GM19351 (cell line): ENCODE data around the gene NGFR.
"Not testable (repeated sequence)": the region's sequence is repeated elsewhere in the genome, so short reads cannot be mapped to it uniquely, and the experiment has no call there.

Source experiments
- ATAC-seq: cut with Tn5 transposase; IDR thresholded peaks from one replicate; pipeline ENCODE4 v1.9.1; 2021; ENCODE audit warnings: mild to moderate bottlenecking, moderate library complexity; ENCODE audit not compliant: unreplicated experiment

The NGFR gene

DNA sequence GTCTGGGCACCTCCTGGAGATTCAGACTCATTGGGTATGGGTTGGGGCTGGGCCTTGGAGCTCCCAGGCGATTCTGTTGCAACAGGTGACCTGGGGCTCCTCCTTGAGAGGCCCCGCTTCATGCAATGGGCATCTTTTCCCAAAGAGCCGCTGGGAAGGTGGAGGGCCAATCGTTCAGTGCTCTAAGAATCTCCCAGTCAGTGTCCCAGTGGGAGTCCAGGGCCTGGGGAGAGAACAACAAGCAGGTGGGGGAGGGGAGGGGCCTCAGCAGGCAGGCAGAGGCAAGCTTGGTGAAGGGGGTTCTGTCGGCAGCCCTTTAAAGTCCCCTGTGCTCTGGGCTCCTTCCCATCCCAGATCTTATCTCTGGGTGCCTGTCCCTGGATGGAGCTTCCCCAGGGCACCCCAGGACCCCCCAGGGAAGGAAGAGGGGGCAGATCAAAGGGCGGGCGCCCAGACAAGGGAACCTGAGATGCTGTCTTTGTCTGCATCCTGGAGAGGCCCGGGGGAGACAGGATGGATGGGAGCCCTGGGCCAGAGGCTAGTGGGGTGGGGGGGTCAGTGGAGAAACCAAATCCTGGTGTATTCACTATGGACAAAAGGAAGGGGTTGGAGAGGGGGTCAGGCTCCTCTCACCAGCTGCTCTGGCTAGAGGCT is 50.0 kb downstream of the NGFR start:
- no peak for ATAC-seq

GRCh38 chr17:49545806-49546545 is 50.9 kb downstream of the NGFR start:
- ATAC-seq = no peak

- ATAC-seq = no peak
Observed at GRCh38 chr17:49546546-49547535, 51.7 kb downstream of the NGFR start.

DNA sequence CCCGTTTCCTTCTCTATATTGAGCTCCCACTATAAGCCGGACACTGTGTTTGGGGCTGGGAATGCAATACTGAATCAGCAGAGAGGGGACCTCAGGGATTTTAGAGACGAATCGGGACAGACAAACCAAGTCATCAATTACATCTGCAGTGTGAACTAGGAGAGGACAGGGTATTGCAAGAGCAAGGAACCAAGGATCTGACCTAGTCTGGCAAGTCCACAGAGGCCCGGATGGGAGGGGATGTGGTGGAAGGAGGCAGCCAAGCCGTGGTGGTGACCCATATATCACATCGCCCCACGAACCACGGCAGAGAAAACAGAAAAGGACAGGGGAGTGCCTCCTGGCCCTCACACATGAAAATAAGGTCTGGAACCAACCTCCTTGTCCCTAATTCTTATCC is 52.5 kb downstream of the NGFR start:
- ATAC-seq = no peak

DNA sequence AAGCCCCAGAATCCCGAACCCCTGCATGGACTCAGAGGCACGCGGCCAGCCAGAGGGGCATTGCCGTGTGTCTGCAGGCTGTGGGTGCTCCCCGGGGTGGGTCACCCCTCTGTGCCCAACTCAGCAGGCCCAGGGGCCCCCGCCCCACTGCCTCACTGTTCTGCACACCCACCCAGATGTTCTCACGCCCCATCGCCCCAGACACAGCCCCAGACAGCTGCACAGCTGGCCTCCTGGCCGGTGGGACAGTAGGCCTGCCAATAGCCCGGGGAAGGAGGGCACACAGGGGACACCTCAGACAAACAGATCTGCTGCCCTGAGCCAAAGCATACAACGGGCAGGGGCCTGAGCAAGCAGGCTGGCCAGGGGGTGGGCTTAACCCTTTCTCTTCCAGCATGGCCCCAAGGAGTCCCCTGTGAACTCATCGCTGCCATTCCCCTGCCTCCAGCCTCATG is 53.0 kb downstream of the NGFR start:
- no peak for ATAC-seq

GRCh38 chr17:49548506-49549310 is 53.6 kb downstream of the NGFR start:
- ATAC-seq = no peak

GRCh38 chr17:49549311-49549605 is 54.2 kb downstream of the NGFR start:
- no peak for ATAC-seq

DNA sequence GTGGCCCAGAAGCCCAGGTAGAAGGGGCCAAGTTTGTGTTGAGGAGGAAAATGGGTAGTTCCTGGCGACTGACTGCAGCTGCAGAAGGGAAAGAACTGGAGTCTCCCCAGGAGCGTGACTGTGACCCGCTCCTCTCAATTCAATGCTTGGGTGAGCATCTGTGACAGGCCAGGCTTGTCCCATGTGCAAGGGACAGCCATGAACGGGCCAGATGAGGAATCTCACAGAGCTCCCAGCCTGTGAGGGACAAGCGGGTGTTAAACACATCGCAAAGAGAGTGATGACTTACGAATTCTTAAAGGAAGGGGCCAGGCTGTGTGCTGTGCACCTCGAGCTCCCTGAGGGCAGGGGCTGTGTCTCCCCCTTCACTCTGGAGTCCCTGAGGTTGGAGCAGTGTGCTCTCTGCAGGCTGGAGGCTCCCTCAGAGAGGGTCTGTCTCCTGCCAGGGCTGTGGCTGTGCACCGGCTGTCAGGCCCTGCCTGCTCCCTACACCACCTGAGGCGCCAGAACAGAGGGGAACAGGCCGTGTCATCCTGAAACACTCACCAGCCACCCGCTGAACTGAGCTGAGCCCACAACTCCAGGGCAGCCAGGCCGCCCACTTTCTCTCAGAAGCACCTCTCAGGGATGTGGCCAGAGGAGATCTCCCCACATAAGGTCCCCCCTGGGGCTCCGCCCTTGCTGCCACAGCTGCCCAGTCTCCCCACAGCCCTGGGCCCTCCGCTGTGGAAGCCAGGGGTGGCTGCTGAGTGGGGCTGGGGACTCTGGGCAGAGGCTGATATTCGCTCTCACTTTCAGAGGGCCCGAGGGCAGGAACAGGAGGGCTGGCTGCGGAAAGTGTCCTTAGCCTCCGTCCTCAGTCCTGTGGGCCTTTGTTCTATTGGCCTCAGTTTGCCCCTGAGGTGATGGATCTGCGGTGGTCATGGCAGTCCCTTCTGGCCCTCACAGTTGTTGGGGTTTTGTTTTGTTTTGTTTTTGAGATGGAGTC is 54.9 kb downstream of the NGFR start:
- no peak for ATAC-seq

GRCh38 chr17:49550764-49551163 is 55.7 kb downstream of the NGFR start:
- not testable (repeated sequence) for ATAC-seq

DNA sequence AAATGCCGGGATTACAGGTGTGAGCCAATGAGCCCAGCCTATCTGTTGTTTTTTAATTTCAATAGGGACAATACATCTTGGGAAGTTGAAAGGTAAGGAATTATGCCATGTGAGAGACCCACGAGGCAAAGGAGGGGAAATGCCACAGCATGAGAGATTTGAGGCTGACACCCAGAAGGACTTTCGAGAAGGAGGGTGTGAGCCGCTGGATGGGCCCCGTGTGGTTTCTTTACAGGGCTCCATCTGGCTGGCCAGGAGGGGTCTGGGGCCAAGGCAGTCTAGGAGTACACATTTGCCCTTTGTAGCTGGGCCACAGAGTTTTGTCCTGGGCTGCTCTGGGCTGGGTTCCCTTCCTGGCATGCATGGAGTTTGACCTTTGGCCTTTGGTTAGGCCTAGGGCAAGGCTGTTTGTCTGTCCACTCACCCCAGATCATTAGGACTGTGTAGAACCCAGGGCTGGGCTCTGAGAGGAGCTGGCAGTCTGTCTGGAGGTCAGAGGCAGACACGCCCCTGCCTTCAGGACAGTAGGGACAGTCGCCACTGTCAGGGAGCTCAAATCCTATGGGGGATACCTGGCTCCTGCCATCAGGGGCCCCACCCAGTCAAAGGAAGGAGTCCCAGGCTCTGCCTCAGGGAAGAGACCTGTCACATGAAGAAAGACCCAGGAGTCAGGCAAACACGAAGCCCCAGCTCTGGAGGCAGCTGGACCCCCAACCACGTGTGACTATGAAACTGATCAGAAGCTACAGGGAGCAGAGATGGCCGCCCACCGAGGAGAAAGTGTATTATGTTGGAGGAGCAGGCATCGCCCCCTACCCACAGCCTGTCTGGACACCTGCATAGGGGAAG is 56.4 kb downstream of the NGFR start:
- no peak for ATAC-seq

DNA sequence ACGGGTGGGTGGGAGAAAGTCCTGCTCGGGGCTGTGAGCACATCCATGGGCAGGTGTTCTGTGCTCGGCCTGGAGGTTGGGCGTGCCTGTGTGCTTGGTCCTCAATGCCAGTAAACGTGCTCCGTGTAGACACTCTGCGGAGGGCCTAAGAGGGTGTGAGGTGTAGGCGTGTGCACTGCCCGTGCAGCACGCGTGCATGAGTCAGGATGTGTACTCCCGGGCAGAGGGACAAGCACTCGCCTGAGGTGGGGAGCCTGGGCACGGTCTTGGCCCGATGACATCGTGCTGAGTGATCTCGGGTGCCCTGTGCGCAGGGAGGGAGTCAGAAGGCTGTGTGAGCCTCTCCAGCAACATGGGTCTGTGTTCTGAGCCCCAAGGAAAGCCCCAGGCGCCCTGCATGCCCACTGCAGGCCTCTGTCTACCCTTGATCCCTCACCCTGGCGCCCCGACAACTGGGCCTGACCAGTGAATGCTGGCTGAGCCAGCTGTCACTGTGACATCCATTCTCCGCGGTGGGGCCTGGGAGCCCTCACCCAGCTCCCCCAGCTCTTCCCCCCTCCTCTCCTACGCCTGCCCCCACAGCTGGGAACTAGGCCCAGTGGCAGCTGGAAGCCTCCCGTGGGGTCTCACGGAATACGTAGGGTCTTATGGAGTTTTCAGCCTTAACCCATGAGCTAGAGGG is 57.1 kb downstream of the NGFR start:
- no peak for ATAC-seq

DNA sequence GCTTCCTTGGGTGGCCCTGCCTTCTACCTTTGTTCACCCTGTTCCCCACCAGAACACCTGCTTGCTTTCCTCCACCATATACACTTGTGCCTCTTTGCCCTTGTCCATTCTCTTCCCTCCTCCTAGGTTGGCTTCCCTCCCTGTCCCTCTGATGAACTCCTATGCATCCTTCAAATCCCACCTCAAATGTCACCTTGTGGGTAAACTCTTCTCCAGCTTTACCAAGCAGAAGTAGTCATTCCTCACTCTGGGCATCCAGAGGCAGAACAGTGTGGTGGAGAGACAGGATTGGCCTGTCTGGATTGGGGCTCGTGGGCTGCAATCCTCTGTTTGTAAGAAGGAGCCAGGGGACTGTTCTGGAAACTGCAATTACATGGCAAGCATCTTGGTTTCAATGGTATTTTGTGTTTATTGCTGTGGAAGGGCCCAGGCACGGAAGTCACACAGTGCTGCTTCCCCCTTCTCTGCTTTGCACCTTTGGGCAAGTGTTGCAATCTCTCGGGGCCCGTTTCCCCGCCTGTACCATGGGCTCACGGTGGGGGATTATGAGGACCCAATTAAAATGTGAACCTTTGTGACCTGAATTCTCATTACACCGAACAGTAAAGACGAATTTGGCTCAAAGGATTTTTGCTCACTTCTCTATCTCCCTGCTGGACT is 58.7 kb downstream of the NGFR start:
- no peak for ATAC-seq

DNA sequence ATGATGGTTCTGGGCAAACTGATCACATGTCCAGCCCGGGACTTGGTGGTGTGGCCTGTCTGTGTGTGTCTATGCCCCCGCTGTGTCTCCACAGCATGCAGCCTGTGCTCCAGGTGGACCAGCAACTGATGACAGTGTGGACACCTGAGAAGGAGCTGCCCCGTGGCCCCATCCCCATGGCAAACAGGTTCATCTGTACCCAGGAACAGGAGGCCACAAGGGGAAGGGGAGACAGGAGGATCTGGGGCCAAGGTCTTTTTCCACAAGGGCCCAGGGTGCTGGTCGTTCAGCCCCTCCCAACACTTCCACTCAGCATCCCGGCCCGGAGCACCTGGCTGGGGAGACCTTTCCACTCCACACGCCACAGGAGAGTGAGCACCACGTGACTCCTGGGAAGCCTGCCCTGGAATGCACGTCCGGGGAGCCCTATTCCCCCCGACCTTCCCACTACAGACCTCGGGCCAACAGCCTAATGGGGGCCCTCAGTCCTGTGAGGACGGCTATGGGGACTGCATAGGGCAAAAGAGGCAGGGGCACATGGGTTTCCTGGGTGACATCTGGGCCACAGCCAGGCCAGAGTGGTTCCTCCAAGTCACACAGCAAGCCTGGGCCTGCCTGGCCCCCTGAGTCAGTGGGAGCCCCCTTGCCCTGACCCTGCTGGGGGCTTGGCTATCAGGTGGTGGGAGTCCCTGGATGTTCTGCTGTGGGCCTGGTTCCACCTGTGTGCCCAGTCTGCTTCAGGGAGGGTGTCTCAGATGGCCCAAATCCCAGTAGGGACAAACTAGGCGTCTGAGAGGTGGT is 59.8 kb downstream of the NGFR start:
- ATAC-seq = no peak

DNA sequence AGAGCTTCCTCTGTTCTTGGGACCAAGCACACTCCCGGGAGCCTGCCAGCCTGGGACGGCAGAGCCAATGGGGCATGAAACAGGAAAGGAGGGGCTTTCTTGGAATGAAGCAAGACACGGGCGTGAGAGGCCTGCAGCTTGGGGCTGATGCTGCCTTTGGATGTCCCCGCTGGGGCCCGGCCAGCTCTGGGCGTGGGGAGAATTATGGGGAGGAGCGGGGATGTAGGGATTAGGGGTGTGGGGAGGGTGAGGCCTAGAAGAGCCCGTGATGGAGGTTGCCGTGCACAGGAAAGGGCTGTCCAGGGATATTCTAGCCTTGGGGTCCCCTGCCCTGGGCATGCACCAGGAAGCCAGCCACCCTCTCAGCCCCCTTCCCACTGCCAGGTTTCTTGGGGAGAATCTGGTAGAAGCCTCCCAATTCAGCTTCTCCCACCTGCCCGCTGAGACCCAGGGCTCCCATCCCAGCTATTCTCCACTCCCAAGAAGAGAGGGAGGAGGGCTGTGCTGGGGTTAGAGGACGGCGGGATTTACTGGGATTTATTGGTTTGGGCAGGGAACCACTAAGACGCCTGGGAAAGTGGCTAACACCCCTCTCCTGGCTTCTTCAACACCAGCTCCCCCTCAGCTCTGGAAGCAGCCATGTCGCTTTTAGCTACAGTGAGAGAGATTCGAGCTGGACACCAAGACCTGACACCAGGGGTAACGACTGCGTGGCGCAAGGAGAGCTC is 60.6 kb downstream of the NGFR start:
- no peak for ATAC-seq

DNA sequence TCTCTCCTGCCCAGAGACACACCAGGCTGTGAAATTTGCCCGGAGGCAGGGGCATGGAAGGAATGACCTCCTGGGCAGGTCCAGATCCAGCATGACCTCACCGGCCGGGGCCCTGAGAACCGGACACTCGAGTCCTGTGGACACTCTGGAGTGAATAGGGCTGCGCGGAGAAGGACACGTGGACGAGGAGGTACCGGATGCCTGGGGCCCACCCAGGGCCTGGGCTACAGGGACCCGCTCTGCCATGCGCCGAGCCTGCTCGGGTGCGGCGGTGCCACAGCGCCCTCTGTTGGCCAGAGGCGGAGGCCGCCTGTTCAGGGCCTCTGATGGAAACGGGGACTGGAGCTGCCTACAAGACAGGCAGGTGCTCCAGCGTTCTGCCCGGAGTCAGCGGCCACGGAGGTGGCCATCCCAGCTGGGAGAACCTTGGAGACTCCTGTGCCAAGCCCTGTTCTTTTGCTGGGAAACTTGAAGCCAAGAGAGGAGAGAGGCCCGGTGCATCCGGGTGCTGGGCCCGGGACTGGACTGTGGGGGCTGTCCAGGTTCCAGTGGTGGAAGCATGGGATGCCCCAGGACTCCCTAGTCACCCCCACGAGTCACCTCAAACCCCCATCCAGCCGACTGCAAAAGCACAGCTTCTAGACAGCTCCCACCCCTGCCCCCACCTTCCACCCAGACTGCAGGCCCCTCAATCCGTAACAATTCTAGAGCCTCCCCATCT is 61.3 kb downstream of the NGFR start:
- ATAC-seq = no peak
